ENCODE results near the gene ADAMTSL1. TPM values are rescaled to one million over a fixed set of nuclear protein-coding genes. Genes with fewer than 3 reads are reported as not detected.

The ADAMTSL1 gene
- total RNA-seq, 1 experiment from 2014 or later, result not detected

DNA sequence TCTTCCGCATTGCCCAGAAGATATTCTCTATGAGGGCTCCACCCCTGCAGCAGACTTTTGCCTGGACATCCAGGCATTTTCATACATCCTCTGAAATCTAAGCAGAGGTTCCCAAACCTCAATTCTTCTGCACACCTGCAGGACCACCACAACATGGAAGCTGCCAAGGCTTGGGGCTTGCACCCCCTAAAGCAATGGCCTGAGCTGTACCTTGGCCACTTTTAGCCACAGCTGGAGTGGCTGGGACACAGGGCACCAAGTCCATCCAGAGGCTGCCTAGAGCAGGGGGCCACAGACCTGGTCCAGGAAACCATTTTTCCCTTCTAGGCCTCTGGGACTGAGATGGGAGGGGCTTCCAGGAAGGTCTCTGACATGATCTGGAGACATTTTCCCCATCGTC, 60.7 kb downstream of the ADAMTSL1 start:
- Histone ChIP-seq H3K27ac (ENCODE audit: low read depth, low read length) (no peak overlapping the region), H3K36me3 (ENCODE audit: control insufficient read depth in 1 of 2, insufficient read depth in 2 of 2, low read length in 2 of 2) (no peaks in the 10 kb centered on the region), H3K79me2 (ENCODE audit: insufficient read depth, low read length) (no peaks in the 10 kb centered on the region), H3K4me1 (ENCODE audit: control insufficient read depth in 1 of 2, insufficient read depth in 2 of 2, low read length in 2 of 2) (no peaks in the 10 kb centered on the region), H3K9ac (ENCODE audit: low read length) (no peak overlapping the region), H3K4me2 (ENCODE audit: low read length) (no peak overlapping the region), H3K27me3 (ENCODE audit: insufficient read depth, low read length) (no peaks in the 10 kb centered on the region), H4K20me1 (ENCODE audit: insufficient read depth) (no peaks in the 10 kb centered on the region), H3K4me3 (replicated peaks in 1 of 2; ENCODE audit: low read depth in 1 of 2, low read length in 2 of 2) (no peak overlapping the region), H3K9me2 (ENCODE audit: insufficient read depth) (no peaks in the 10 kb centered on the region), H2AFZ (ENCODE audit: low read depth, low read length, poor library complexity, severe bottlenecking) (no peak overlapping the region), H3K9me3 (ENCODE audit: control insufficient read depth in 1 of 2, insufficient read depth in 1 of 2, low read depth in 1 of 2, low read length in 2 of 2) (peaks cover 0 to 7% of the 10 kb centered on the region in 2 experiments; a peak in 2 of 4 replicates)
- intact Hi-C loops (cut with micrococcal nuclease), result no loop called here
- TF ChIP-seq, protein P1, sequence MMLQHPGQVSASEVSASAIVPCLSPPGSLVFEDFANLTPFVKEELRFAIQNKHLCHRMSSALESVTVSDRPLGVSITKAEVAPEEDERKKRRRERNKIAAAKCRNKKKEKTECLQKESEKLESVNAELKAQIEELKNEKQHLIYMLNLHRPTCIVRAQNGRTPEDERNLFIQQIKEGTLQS (IDR thresholded peaks at IDR 0.05), result no peak
- no peak for TF ChIP-seq FOSL1 (IDR thresholded peaks at IDR 0.05; ENCODE audit: low read depth)
- no peak for TF ChIP-seq EZH2phosphoT487 (IDR thresholded peaks at IDR 0.05; ENCODE audit: borderline replicate concordance)
- TF ChIP-seq ELF1 (IDR thresholded peaks at IDR 0.05; ENCODE audit: borderline replicate concordance, low read depth), result no peak
- no peak for TF ChIP-seq RAD21 (IDR thresholded peaks at IDR 0.05; ENCODE audit: low read depth)
- TF ChIP-seq TCF7L2 (IDR thresholded peaks at IDR 0.05; ENCODE audit: borderline replicate concordance, extremely low read depth, insufficient read depth, insufficient read length), result no peak
- TF ChIP-seq, protein P2, sequence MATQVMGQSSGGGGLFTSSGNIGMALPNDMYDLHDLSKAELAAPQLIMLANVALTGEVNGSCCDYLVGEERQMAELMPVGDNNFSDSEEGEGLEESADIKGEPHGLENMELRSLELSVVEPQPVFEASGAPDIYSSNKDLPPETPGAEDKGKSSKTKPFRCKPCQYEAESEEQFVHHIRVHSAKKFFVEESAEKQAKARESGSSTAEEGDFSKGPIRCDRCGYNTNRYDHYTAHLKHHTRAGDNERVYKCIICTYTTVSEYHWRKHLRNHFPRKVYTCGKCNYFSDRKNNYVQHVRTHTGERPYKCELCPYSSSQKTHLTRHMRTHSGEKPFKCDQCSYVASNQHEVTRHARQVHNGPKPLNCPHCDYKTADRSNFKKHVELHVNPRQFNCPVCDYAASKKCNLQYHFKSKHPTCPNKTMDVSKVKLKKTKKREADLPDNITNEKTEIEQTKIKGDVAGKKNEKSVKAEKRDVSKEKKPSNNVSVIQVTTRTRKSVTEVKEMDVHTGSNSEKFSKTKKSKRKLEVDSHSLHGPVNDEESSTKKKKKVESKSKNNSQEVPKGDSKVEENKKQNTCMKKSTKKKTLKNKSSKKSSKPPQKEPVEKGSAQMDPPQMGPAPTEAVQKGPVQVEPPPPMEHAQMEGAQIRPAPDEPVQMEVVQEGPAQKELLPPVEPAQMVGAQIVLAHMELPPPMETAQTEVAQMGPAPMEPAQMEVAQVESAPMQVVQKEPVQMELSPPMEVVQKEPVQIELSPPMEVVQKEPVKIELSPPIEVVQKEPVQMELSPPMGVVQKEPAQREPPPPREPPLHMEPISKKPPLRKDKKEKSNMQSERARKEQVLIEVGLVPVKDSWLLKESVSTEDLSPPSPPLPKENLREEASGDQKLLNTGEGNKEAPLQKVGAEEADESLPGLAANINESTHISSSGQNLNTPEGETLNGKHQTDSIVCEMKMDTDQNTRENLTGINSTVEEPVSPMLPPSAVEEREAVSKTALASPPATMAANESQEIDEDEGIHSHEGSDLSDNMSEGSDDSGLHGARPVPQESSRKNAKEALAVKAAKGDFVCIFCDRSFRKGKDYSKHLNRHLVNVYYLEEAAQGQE (IDR thresholded peaks at IDR 0.05; ENCODE audit: low read depth), result no peak
- TF ChIP-seq JUND (IDR thresholded peaks at IDR 0.05), result no peak
- no peak for TF ChIP-seq ZNF274 (IDR thresholded peaks at IDR 0.05; ENCODE audit: low read depth, low read length)
- ChIA-PET RAD21 (ENCODE audit: low non-redundant PET in 1 of 2, low total read pairs in 2 of 2, uncharacterized antibody in 2 of 2, unreplicated experiment in 2 of 2) (no interaction called here), CTCF (no interaction called here), POLR2A (no interaction called here)
- no TSS peak for BruUV-seq (replicated peaks)
- ATAC-seq (no peak), DNase-seq (ENCODE audit: low read depth, low spot score) (no peak)
